Motor neuron (in vitro differentiated cells): ENCODE data around the gene SLC19A1. TPM values are rescaled to one million over a fixed set of nuclear protein-coding genes. Genes with fewer than 3 reads are reported as not detected.

Experiments
- ATAC-seq, 8 experiments: fragments of 200-7000 bp; cut with Tn5 transposase; replicated peaks in 6 of 8; 2 replicates each; pipeline ENCODE4 v1.8.0; 2021; ENCODE audit warnings: mild to moderate bottlenecking in 8 of 8, moderate library complexity in 8 of 8
- H3K27ac ChIP-seq, 2 donors: fragments of 250-450 bp; sonication (Bioruptor Pico); 2 replicates each; pipeline ENCODE4 v1.9.0; 2021; ENCODE audit warnings: antibody characterized with exemption in 2 of 2, mild to moderate bottlenecking in 2 of 2, moderate library complexity in 1 of 2
- H3K4me1 ChIP-seq, 2 donors: fragments of 250-450 bp; sonication (Bioruptor Pico); replicated peaks in 1 of 2; 2 replicates each; pipeline ENCODE4 v1.6.1; 2021; ENCODE audit warnings: antibody characterized with exemption in 2 of 2, mild to moderate bottlenecking in 2 of 2, moderate library complexity in 1 of 2
- H3K4me3 ChIP-seq, 5 donors: fragments of 250-450 bp; sonication (Bioruptor Pico); 2 replicates each; pipeline ENCODE4 v1.9.0; 2021; ENCODE audit warnings: antibody characterized with exemption in 5 of 5, mild to moderate bottlenecking in 5 of 5, moderate library complexity in 4 of 5
- WGBS, 10 experiments: fragments of 450-650 bp; shearing (Covaris generic); methylation state at CpG; one replicate each; pipeline ENCODE4 v1.0.0; 2022; 5-methylcytosine and 5-hydroxymethylcytosine counted together
- in situ Hi-C, 9 experiments: fragments of 400-800 bp; cut with MboI; loops; one replicate each; pipeline ENCODE4 v1.15.0; 2021; ENCODE audit warnings: low sequenced_read_pairs in 9 of 9, low pct_unique_long_range_greater_than_20kb in 2 of 9; ENCODE audit not compliant: unreplicated experiment in 9 of 9
- total RNA-seq, 8 experiments: library from RNA; unstranded; fragments of 300-600 nt; gene quantifications; 2 replicates each; pipeline versions ENCODE4 v1.2.3 to v1.2.4, GENCODE V29; 2022

Gene SLC19A1
- total RNA-seq, result 10 to 100 TPM in 3 of 8 experiments, 1 to 10 TPM in 5; 4.0 to 40.5 (median 8.2) TPM

DNA sequence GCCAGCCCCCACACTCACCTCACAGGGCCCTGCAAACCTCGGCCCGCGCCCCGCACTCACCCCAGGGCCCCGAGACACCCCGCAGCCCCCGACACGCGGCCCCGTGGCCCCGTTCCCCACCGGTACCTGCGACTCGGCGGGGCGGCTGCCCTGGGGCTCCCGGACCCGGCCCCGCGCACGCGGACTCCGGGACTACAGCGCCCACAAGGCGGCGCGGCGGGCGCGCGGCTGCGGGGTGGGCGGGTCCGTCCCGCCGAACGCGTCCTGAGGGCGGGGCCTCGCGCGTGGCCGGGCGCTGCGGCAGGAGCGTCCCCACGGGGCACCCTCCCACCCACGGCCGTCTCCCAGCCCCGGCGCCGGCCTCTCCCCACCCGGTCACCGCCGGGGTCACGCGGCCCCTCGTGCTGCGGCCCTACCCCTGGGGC is at the start of gene SLC19A1:
Gene SLC19A1, minus strand, starts transcription at position 199 of the 425 bp plus-strand sequence. CDS start 4,481 bp downstream, outside the sequence.
- Histone ChIP-seq H3K27ac (peak within 1 kb of the TSS in 1 of 2 donors; percentile 37), H3K4me3 (peak within 1 kb of the TSS; percentile 84 to 100 (median 98)), H3K4me1 (peaks cover 14 to 21% of the 10 kb centered on the region in 2 donors)
- in situ Hi-C loops, result loop anchor here in 1 of 9 experiments (10.0 kb wide), 1 partner anchor 273 kb away; no protein-coding TSS in a partner anchor
- peak; percentile 73 to 87 (median 85) for ATAC-seq
- WGBS, 10 experiments, result no CpG with 5 or more reads among the region's 59 CpGs

DNA sequence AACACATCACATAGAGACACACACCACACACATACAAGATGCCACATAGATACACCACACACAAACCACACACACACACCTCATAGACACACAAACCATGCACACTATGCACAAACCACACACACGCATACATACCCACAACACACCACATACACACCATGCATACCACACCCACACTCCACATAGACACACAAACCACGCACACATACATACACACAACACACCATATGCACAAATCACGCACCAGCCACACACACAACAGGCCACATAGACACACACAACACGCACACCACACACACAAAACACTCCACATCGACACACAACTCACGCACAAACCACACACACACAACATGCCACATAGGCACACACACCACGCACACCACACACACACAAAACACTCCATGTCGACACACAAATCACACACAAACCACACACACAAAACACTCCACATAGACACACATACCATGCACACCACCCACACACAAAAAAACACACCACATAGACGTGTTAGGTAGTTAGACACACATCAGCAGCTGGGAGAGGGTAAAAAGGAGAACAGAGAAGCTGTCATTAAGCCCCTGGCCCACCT is 49.5 kb upstream of the SLC19A1 start:
- WGBS, 10 experiments, result 0 to 100% (median 87%) methylated on average over 1 to 7 of the region's 9 CpGs; no CpG with 5 or more reads in 2 of the 10 experiments
- H3K4me3 ChIP-seq, result no peak overlapping the region

DNA sequence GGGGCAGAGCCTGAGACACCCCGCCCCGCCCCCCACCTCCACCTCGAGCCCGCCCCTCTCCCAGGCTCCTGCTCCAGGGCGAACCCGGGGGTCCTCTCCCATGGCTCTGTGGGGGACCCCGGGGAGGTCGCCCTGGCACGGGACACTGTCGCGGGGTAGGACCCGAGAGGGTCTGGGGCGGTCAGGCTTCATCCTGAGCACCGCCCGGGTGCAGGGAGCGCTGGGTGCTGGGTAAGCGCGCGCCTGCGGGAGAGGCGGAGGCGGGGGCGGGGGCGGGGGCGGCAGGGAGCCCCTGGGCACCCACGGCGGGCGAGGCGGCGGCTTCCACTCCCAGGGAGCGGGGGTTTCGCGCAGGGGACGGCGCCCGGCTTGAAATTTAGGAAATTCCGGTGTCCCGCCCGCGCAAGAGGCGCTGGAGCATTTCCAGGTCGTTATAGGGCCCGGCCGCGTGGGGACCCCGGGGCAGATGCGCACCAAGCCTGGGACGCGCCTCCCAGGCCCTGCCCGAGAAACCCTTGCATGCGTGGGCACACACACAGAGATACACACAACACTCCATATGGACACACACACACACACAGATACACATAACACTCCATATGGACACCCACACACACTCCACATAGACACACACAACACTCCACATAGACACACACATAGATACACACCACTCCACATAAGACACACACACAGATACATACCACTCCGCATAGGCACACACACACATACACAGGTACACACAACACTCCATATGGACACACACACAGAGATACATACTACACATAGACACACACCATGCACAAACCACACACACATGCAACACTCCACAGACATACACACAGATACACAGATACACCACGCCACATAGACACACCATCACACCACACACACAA is 48.7 kb upstream of the SLC19A1 start:
- H3K4me1 ChIP-seq, result no peaks in the 10 kb centered on the region
- peak overlapping the region; percentile 32 to 56 (median 39) for H3K4me3 ChIP-seq
- in situ Hi-C loops, result no loop called here
- WGBS, 10 experiments, result 26 to 100% (median 90%) methylated on average over 1 to 10 of the region's 53 CpGs; no CpG with 5 or more reads in 3 of the 10 experiments
- H3K27ac ChIP-seq, result no peak overlapping the region
- peak in 7 of 8 experiments; percentile 31 to 84 (median 82) for ATAC-seq

More for the DNA sequence above, 49.5 kb upstream of the SLC19A1 start:
- Histone ChIP-seq H3K4me1 (no peaks in the 10 kb centered on the region), H3K27ac (no peak overlapping the region)
- in situ Hi-C loops, result no loop called here
- no peak for ATAC-seq

DNA sequence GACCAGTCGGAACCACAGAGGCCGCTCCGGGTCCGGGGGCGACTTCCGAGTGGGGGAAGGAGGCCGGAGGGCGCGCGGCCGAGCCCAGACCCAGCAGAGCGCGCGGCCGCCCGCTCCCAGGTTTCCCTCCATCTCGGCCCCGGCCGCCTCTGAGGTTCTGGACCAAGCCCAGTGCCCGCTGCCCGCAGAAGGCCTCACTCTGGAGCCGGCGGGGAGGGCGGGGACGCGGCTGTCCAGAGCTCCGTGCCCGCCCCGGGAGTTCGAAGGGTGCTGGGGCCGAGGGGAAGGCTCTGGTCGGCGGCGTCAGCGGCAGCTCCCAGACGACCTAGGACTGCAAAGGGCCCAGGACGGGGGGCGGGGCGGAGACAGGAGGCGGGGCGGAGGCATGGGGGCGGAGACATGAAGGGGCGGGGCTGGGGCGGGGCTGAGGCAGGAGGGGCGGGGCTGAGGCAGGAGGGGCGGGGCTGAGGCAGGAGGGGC is 48.0 kb upstream of the SLC19A1 start:
- H3K4me1 ChIP-seq, result no peaks in the 10 kb centered on the region
- no peak overlapping the region for H3K27ac ChIP-seq
- peak overlapping the region; percentile 32 to 56 (median 39) for H3K4me3 ChIP-seq
- ATAC-seq, result peak; percentile 14 to 90 (median 71)
- 0% methylated on average over 2 of the region's 46 CpGs; no CpG with 5 or more reads in 9 of the 10 experiments for WGBS, 10 experiments
- in situ Hi-C loops, result no loop called here

GRCh38 chr21:45589686-45590245 is 47.5 kb upstream of the SLC19A1 start:
- ATAC-seq, result no peak
- 28 to 100% (median 77%) methylated on average over 1 to 13 of the region's 41 CpGs for WGBS, 10 experiments
- in situ Hi-C loops, result no loop called here
- Histone ChIP-seq H3K4me1 (no peaks in the 10 kb centered on the region), H3K4me3 (peak overlapping the region in 3 of 5 donors; percentile 39 to 56 (median 44)), H3K27ac (no peak overlapping the region)

- no peak for ATAC-seq
- WGBS, 10 experiments, result 38 to 100% (median 79%) methylated on average over 2 to 5 of the region's 5 CpGs
- in situ Hi-C loops, result no loop called here
- Histone ChIP-seq H3K27ac (no peak overlapping the region), H3K4me1 (no peaks in the 10 kb centered on the region), H3K4me3 (no peak overlapping the region)
These were observed 46.7 kb upstream of the SLC19A1 start for GRCh38 chr21:45588871-45589491.

- WGBS, 10 experiments, result 32 to 95% (median 73%) methylated on average over 1 to 8 of the region's 10 CpGs
- H3K4me1 ChIP-seq, result no peaks in the 10 kb centered on the region
- in situ Hi-C loops, result no loop called here
- H3K4me3 ChIP-seq, result no peak overlapping the region
- no peak overlapping the region for H3K27ac ChIP-seq
- no peak for ATAC-seq
These were observed 46.0 kb upstream of the SLC19A1 start for GRCh38 chr21:45588086-45588825.

DNA sequence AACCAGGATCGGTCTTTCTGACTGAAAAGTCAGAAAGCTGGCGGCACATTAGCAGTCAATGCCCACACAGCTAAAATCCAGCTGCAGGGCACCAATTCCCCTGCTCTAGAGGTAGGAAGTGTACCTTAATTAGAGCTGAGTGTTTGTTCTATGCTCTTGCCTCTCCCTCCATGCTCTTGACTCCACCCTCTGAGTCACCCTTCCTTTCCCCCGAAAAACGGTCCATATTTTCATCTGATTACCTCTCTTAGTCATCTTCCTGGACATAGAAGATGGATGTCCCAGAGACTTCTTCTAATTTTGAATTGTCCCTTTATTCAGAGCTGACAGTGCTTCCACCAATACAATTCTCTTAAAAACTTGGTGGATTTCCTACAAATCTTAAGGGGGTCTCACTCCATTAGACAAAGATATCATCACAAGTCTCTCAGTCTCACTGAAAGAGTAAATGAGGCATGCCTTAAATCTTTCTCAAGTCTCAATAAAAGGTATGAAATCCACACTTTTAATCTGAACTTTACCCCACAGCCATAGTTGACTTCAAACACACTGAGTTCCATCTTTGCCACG is 44.1 kb upstream of the SLC19A1 start:
- 0 to 80% (median 50%) methylated on average over 1 to 4 of the region's 5 CpGs; no CpG with 5 or more reads in 1 of the 10 experiments for WGBS, 10 experiments
- in situ Hi-C loops, result no loop called here
- H3K4me1 ChIP-seq, result no peaks in the 10 kb centered on the region
- no peak overlapping the region for H3K27ac ChIP-seq
- ATAC-seq, result no peak
- H3K4me3 ChIP-seq, result no peak overlapping the region

- in situ Hi-C loops, result no loop called here
- H3K27ac ChIP-seq, result no peak overlapping the region
- no peak overlapping the region for H3K4me3 ChIP-seq
- H3K4me1 ChIP-seq, result no peaks in the 10 kb centered on the region
- WGBS, 10 experiments, result 20 to 72% (median 50%) methylated on average over 1 to 4 of the region's 4 CpGs; no CpG with 5 or more reads in 5 of the 10 experiments
- ATAC-seq, result no peak
These were observed 42.5 kb upstream of the SLC19A1 start for GRCh38 chr21:45584786-45585185.

GRCh38 chr21:45583831-45584509 is 41.7 kb upstream of the SLC19A1 start:
- 0 to 100% (median 43%) methylated on average over 1 to 4 of the region's 10 CpGs; no CpG with 5 or more reads in 2 of the 10 experiments for WGBS, 10 experiments
- ATAC-seq, result no peak
- no peak overlapping the region for H3K27ac ChIP-seq

GRCh38 chr21:45582128-45582527 is 39.9 kb upstream of the SLC19A1 start:
- ATAC-seq, result no peak
- no peak overlapping the region for H3K4me3 ChIP-seq
- no peaks in the 10 kb centered on the region for H3K4me1 ChIP-seq
- in situ Hi-C loops, result no loop called here
- H3K27ac ChIP-seq, result no peak overlapping the region
- WGBS, 10 experiments, result 67 to 87% (median 73%) methylated on average over 1 to 4 of the region's 5 CpGs; no CpG with 5 or more reads in 5 of the 10 experiments

More at GRCh38 chr21:45583831-45584509, 41.7 kb upstream of the SLC19A1 start:
- Histone ChIP-seq H3K4me3 (no peak overlapping the region), H3K4me1 (no peaks in the 10 kb centered on the region)
- in situ Hi-C loops, result no loop called here
